ENCODE data around the gene TRABD. TPM values are rescaled to one million over a fixed set of nuclear protein-coding genes. Genes with fewer than 3 reads are reported as not detected.

TRABD gene
- total RNA-seq, 2 experiments from 2014 or later = 184 to 193 TPM

GRCh38 chr22:50138041-50138440 lies 47.7 kb upstream of the TRABD start:
- Mint-ChIP-seq H3K4me3 (no peak overlapping the region), H3K9me3 (no peaks in the 10 kb centered on the region), H3K27me3 (peaks cover 26% of the 10 kb centered on the region), H3K36me3 (ENCODE audit: low read depth) (no peaks in the 10 kb centered on the region), H3K27ac (no peak overlapping the region), H3K4me1 (ENCODE audit: low read depth) (no peaks in the 10 kb centered on the region)
- ChIA-PET POLR2A (no interaction called here), CTCF (no interaction called here)
- TF ChIP-seq CTCF (IDR thresholded peaks at IDR 0.05) = no peak
- Histone ChIP-seq H3K27ac (ENCODE audit: low read depth in 1 of 2, low read length in 2 of 2) (no peak overlapping the region), H3K36me3 (ENCODE audit: insufficient read depth, low read length) (no peaks in the 10 kb centered on the region), H3K27me3 (ENCODE audit: control insufficient read depth in 1 of 2, insufficient read depth in 2 of 2, low read length in 2 of 2) (peaks cover 1 to 3% of the 10 kb centered on the region in 2 experiments), H3K4me3 (ENCODE audit: low read length) (no peak overlapping the region), H3K4me1 (ENCODE audit: insufficient read depth, low read length) (no peaks in the 10 kb centered on the region), H3K9me3 (ENCODE audit: control insufficient read depth in 1 of 2, insufficient read depth in 1 of 2, low read length in 2 of 2) (no peaks in the 10 kb centered on the region)
- intact Hi-C loops (cut with DNase I, micrococcal nuclease) = no loop called here
- no peak for DNase-seq
- ATAC-seq (ENCODE audit: poor library complexity) = no peak

GRCh38 chr22:50138988-50139387 lies 46.7 kb upstream of the TRABD start:
- H3K27ac Mint-ChIP-seq = no peak overlapping the region
- TF ChIP-seq CTCF (IDR thresholded peaks at IDR 0.05) = no peak
- ChIA-PET CTCF (no interaction called here), POLR2A (no interaction called here)
- H3K4me3 ChIP-seq (ENCODE audit: low read length) = no peak overlapping the region
- H3K27me3 Mint-ChIP-seq = peaks cover 23% of the 10 kb centered on the region
- intact Hi-C loops (cut with DNase I, micrococcal nuclease) = no loop called here
- no peak overlapping the region for H3K27ac ChIP-seq (ENCODE audit: low read depth in 1 of 2, low read length in 2 of 2)
- DNase-seq (no peak), ATAC-seq (ENCODE audit: poor library complexity) (no peak)
- no peaks in the 10 kb centered on the region for H3K36me3 Mint-ChIP-seq (ENCODE audit: low read depth)
- H3K4me1 ChIP-seq (ENCODE audit: insufficient read depth, low read length) = no peaks in the 10 kb centered on the region
- no peaks in the 10 kb centered on the region for H3K27me3 ChIP-seq (ENCODE audit: control insufficient read depth in 1 of 2, insufficient read depth in 2 of 2, low read length in 2 of 2)
- no peak overlapping the region for H3K4me3 Mint-ChIP-seq
- H3K4me1 Mint-ChIP-seq (ENCODE audit: low read depth) = no peaks in the 10 kb centered on the region
- no peaks in the 10 kb centered on the region for H3K9me3 Mint-ChIP-seq
- H3K9me3 ChIP-seq (ENCODE audit: control insufficient read depth in 1 of 2, insufficient read depth in 1 of 2, low read length in 2 of 2) = peaks cover 0 to 2% of the 10 kb centered on the region in 2 experiments
- no peaks in the 10 kb centered on the region for H3K36me3 ChIP-seq (ENCODE audit: insufficient read depth, low read length)

GRCh38 chr22:50139843-50140415 lies 45.8 kb upstream of the TRABD start:
- POLR2A ChIA-PET = no interaction called here
- Mint-ChIP-seq H3K4me1 (ENCODE audit: low read depth) (no peaks in the 10 kb centered on the region), H3K27me3 (peaks cover 17% of the 10 kb centered on the region), H3K27ac (no peak overlapping the region), H3K36me3 (ENCODE audit: low read depth) (no peaks in the 10 kb centered on the region), H3K4me3 (no peak overlapping the region), H3K9me3 (no peaks in the 10 kb centered on the region)
- DNase-seq (no peak), ATAC-seq (ENCODE audit: poor library complexity) (no peak)
- H3K36me3 ChIP-seq (ENCODE audit: insufficient read depth, low read length) = no peaks in the 10 kb centered on the region
- no peaks in the 10 kb centered on the region for H3K4me1 ChIP-seq (ENCODE audit: insufficient read depth, low read length)
- no peak for TF ChIP-seq CTCF (IDR thresholded peaks at IDR 0.05)
- no peaks in the 10 kb centered on the region for H3K27me3 ChIP-seq (ENCODE audit: control insufficient read depth in 1 of 2, insufficient read depth in 2 of 2, low read length in 2 of 2)
- intact Hi-C loops (cut with DNase I, micrococcal nuclease) = loop anchor here in 1 of 2 experiments (10.0 kb wide), 1 partner anchor 215 kb away; no protein-coding TSS in a partner anchor
- H3K9me3 ChIP-seq (ENCODE audit: control insufficient read depth in 1 of 2, insufficient read depth in 1 of 2, low read length in 2 of 2) = peaks cover 0 to 4% of the 10 kb centered on the region in 2 experiments
- CTCF ChIA-PET = no interaction called here
- no peak overlapping the region for H3K4me3 ChIP-seq (ENCODE audit: low read length)
- H3K27ac ChIP-seq (ENCODE audit: low read depth in 1 of 2, low read length in 2 of 2) = no peak overlapping the region
